GM12873 (cell line): ENCODE data around the gene YEATS4.

Source experiments
- CTCF ChIP-seq: IDR thresholded peaks from 2 replicates; pipeline ENCODE4 v1.5.1; 2012; ENCODE audit warnings: low read depth, mild to moderate bottlenecking, moderate library complexity, low read length, control low read depth; ENCODE audit not compliant: insufficient read depth; ENCODE audit errors: missing control alignments

Gene YEATS4

GRCh38 chr12:69330475-69331473, 28.8 kb upstream of the YEATS4 start:
- no peak for TF ChIP-seq CTCF

GRCh38 chr12:69331519-69331908, 28.0 kb upstream of the YEATS4 start:
- TF ChIP-seq CTCF: no peak

GRCh38 chr12:69331909-69332684, 27.4 kb upstream of the YEATS4 start:
- no peak for TF ChIP-seq CTCF

- no peak for TF ChIP-seq CTCF
Measured at GRCh38 chr12:69332815-69333358, 26.7 kb upstream of the YEATS4 start.

GRCh38 chr12:69334158-69334557, 25.4 kb upstream of the YEATS4 start:
- no peak for TF ChIP-seq CTCF

GRCh38 chr12:69337311-69338090, 22.0 kb upstream of the YEATS4 start:
- no peak for TF ChIP-seq CTCF
